Activated T-cell treated with anti-CD3 and anti-CD28 coated beads, Interleukin-2, amount 50 U/mL, for 1 hour (primary cell): Measurements from ENCODE around the gene TRRAP.

ENCODE experiments used
- DNase-seq: peaks from one replicate; pipeline ENCODE4 v3.0.0-alpha.2; 2020

TRRAP gene

GRCh38 chr7:98993024-98993897 lies 114.9 kb downstream of the TRRAP start:
- no peak for DNase-seq

GRCh38 chr7:98994046-98994944 lies 116.0 kb downstream of the TRRAP start:
- DNase-seq = no peak

GRCh38 chr7:98995111-98995510 lies 116.8 kb downstream of the TRRAP start:
- no peak for DNase-seq

GRCh38 chr7:98995523-98996149 lies 117.3 kb downstream of the TRRAP start:
- DNase-seq = no peak

- no peak for DNase-seq
These were observed 117.8 kb downstream of the TRRAP start for GRCh38 chr7:98996150-98996552.

GRCh38 chr7:98997846-98998245 lies 119.5 kb downstream of the TRRAP start:
- DNase-seq = no peak

- no peak for DNase-seq
These were observed 120.7 kb downstream of the TRRAP start for GRCh38 chr7:98998821-98999725.

GRCh38 chr7:99000196-99000903 lies 122.0 kb downstream of the TRRAP start:
- no peak for DNase-seq

GRCh38 chr7:99000904-99001465 lies 122.7 kb downstream of the TRRAP start:
- no peak for DNase-seq

GRCh38 chr7:99001482-99002147 lies 123.3 kb downstream of the TRRAP start:
- DNase-seq = no peak

- no peak for DNase-seq
These were observed 124.0 kb downstream of the TRRAP start for GRCh38 chr7:99002148-99002826.

- DNase-seq = no peak
These were observed 124.5 kb downstream of the TRRAP start for GRCh38 chr7:99002827-99003212.

GRCh38 chr7:99003419-99003818 lies 125.1 kb downstream of the TRRAP start:
- no peak for DNase-seq

- no peak for DNase-seq
These were observed 125.9 kb downstream of the TRRAP start for GRCh38 chr7:99004216-99004615.

GRCh38 chr7:99004781-99005500 lies 126.6 kb downstream of the TRRAP start:
- DNase-seq = no peak

GRCh38 chr7:99005776-99006175 lies 127.4 kb downstream of the TRRAP start:
- no peak for DNase-seq

GRCh38 chr7:99006739-99007424 lies 128.6 kb downstream of the TRRAP start:
- no peak for DNase-seq

- no peak for DNase-seq
These were observed 129.9 kb downstream of the TRRAP start for GRCh38 chr7:99008181-99008631.
